Right lobe of liver (tissue), 6 donors: ENCODE results near the gene CNTLN. TPM values are rescaled to one million over a fixed set of nuclear protein-coding genes. Genes with fewer than 3 reads are reported as not detected.
"Not testable (repeated sequence)": the region's sequence is repeated elsewhere in the genome, so short reads cannot be mapped to it uniquely, and the experiment has no call there.

Source experiments
- ATAC-seq, 4 donors: fragments of 200-7000 bp; cut with Tn5 transposase; one replicate each; pipeline ENCODE4 v1.9.1; 2020; ENCODE audit warnings: mild to moderate bottlenecking in 4 of 4, moderate library complexity in 4 of 4
- DNase-seq, 3 donors: peaks; one replicate each; pipeline ENCODE4 v3.0.0-alpha.2; 2020
- H3K27ac ChIP-seq, 3 donors: fragments of 200-600 bp; one replicate each; pipeline ENCODE4 v1.8.0; 2022
- H3K27me3 ChIP-seq, 2 donors: fragments of 200-600 bp; one replicate each; pipeline ENCODE4 v1.8.0; 2022
- H3K36me3 ChIP-seq, 4 donors: fragments of 200-600 bp; sonication (generic) in 1 of 4; one replicate each; pipeline versions ENCODE4 v1.5.1 to v1.8.0; 2017 to 2022; ENCODE audit warnings: control low read depth in 1 of 4
- H3K4me1 ChIP-seq, 4 donors: fragments of 200-600 bp; sonication (generic) in 1 of 4; one replicate each; pipeline versions ENCODE4 v1.5.1 to v1.8.0; 2017 to 2022; ENCODE audit warnings: control low read depth in 1 of 4
- H3K4me3 ChIP-seq, 3 donors: fragments of 200-600 bp; one replicate each; pipeline ENCODE4 v1.8.0; 2022
- H3K9me3 ChIP-seq, 4 donors: fragments of 200-600 bp; sonication (generic) in 1 of 4; one replicate each; pipeline versions ENCODE4 v1.5.1 to v1.8.0; 2017 to 2022; ENCODE audit warnings: control low read depth in 1 of 4
- CTCF ChIP-seq, 4 donors: fragments of 200-600 bp in 3 of 4; fragments of 450-650 bp in 1 of 4; IDR thresholded peaks; one replicate each; pipeline versions ENCODE4 v1.5.1 to v1.8.0; 2016 to 2022; ENCODE audit warnings: antibody characterized with exemption in 4 of 4, mild to moderate bottlenecking in 2 of 4
- POLR2A ChIP-seq: fragments of 450-650 bp; IDR thresholded peaks from one replicate; pipeline ENCODE4 v1.6.1; 2017; ENCODE audit warnings: antibody characterized with exemption, mild to moderate bottlenecking
- WGBS: methylation state at CpG from one replicate; pipeline ENCODE4 v1.1.6; 2018; ENCODE audit warnings: low coverage, low lambda C conversion rate; ENCODE audit not compliant: insufficient coverage; ENCODE audit errors: missing lambda C conversion rate; 5-methylcytosine and 5-hydroxymethylcytosine counted together
- intact Hi-C, 2 donors: fragments of 100-400 bp; cut with DNase I; formaldehyde crosslinking; loops; one replicate each; pipeline versions ENCODE4 v1.11.2 to v1.14.1; 2022
- total RNA-seq, 6 experiments: library from RNA; depleted of rRNA in 2 of 6; stranded (reverse); fragments of >200 nt in 2 of 6; fragmentation: NEBNext Ultra II Directional in 3 of 6; extraction: Animal tissue kit (Norgen Biotek cat#: 25700) in 3 of 6; gene quantifications; one replicate each; pipeline versions ENCODE4 v1.1.0 to v1.2.4, GENCODE V29; 2016 to 2023
- donor health status: DM: no; HTN: yes; CAD: no.
- donor health status: DM: no; HTN: no; CAD: no.
- donor health status: DM: no; HTN: no; CAD: no.
- donor health status: DM: no; HTN: yes; CAD: no.
- donor health status: DM: no; HTN: yes; CAD: no.

CNTLN gene
- total RNA-seq, 6 experiments from 2014 or later = 7.4 to 10.3 (median 9.5) TPM

- intact Hi-C loops = no loop called here
- Histone ChIP-seq H3K9me3 (no peaks in the 10 kb centered on the region), H3K4me3 (no peak overlapping the region), H3K27me3 (no peaks in the 10 kb centered on the region), H3K4me1 (no peaks in the 10 kb centered on the region), H3K36me3 (peaks cover 0 to 2% (median 0%) of the 10 kb centered on the region in 4 donors), H3K27ac (no peak overlapping the region)
- DNase-seq = no peak
- no peak for TF ChIP-seq POLR2A
- no peak for TF ChIP-seq CTCF (IDR thresholded peaks at IDR 0.05)
- ATAC-seq = no peak
Measured at GRCh38 chr9:17272536-17272935, 137.7 kb downstream of the CNTLN start.

- Histone ChIP-seq H3K36me3 (no peaks in the 10 kb centered on the region), H3K9me3 (no peaks in the 10 kb centered on the region), H3K27ac (no peak overlapping the region), H3K4me1 (no peaks in the 10 kb centered on the region), H3K27me3 (no peaks in the 10 kb centered on the region), H3K4me3 (no peak overlapping the region)
- 82% methylated on average over 4 of the region's 4 CpGs for WGBS
- TF ChIP-seq CTCF (IDR thresholded peaks at IDR 0.05) = no peak
- TF ChIP-seq POLR2A = no peak
- DNase-seq = no peak
- intact Hi-C loops = no loop called here
- no peak for ATAC-seq
Measured at GRCh38 chr9:17280350-17281012, 145.6 kb downstream of the CNTLN start.

- intact Hi-C loops, H3K27ac ChIP-seq, H3K36me3 ChIP-seq, H3K4me1 ChIP-seq, H3K27me3 ChIP-seq, DNase-seq, ATAC-seq, H3K9me3 ChIP-seq, H3K4me3 ChIP-seq: not testable (repeated sequence)
- 96% methylated on average over 5 of the region's 22 CpGs for WGBS
Measured at GRCh38 chr9:17290673-17291072, 155.8 kb downstream of the CNTLN start.

- Histone ChIP-seq H3K27me3 (no peaks in the 10 kb centered on the region), H3K27ac (no peak overlapping the region), H3K4me1 (no peaks in the 10 kb centered on the region), H3K36me3 (peaks cover 0 to 3% (median 0%) of the 10 kb centered on the region in 4 donors), H3K9me3 (no peaks in the 10 kb centered on the region), H3K4me3 (no peak overlapping the region)
- intact Hi-C loops = no loop called here
- ATAC-seq = no peak
- TF ChIP-seq CTCF (IDR thresholded peaks at IDR 0.05) (no peak), POLR2A (no peak)
- no peak for DNase-seq
- 100% methylated on average over 2 of the region's 2 CpGs for WGBS
Measured at GRCh38 chr9:17291766-17292165, 156.9 kb downstream of the CNTLN start.

- peaks cover 0 to 3% (median 0%) of the 10 kb centered on the region in 4 donors for H3K36me3 ChIP-seq
- H3K27me3 ChIP-seq = no peaks in the 10 kb centered on the region
- H3K9me3 ChIP-seq = no peaks in the 10 kb centered on the region
- TF ChIP-seq CTCF (IDR thresholded peaks at IDR 0.05) = no peak
- TF ChIP-seq POLR2A = no peak
- no peak overlapping the region for H3K4me3 ChIP-seq
- intact Hi-C loops = no loop called here
- H3K4me1 ChIP-seq = no peaks in the 10 kb centered on the region
- no peak for ATAC-seq
- 100% methylated on average over 2 of the region's 12 CpGs for WGBS
- no peak overlapping the region for H3K27ac ChIP-seq
- DNase-seq = no peak
Measured at GRCh38 chr9:17293685-17294084, 158.8 kb downstream of the CNTLN start.
